ENCODE results near the gene MR1.

DNA sequence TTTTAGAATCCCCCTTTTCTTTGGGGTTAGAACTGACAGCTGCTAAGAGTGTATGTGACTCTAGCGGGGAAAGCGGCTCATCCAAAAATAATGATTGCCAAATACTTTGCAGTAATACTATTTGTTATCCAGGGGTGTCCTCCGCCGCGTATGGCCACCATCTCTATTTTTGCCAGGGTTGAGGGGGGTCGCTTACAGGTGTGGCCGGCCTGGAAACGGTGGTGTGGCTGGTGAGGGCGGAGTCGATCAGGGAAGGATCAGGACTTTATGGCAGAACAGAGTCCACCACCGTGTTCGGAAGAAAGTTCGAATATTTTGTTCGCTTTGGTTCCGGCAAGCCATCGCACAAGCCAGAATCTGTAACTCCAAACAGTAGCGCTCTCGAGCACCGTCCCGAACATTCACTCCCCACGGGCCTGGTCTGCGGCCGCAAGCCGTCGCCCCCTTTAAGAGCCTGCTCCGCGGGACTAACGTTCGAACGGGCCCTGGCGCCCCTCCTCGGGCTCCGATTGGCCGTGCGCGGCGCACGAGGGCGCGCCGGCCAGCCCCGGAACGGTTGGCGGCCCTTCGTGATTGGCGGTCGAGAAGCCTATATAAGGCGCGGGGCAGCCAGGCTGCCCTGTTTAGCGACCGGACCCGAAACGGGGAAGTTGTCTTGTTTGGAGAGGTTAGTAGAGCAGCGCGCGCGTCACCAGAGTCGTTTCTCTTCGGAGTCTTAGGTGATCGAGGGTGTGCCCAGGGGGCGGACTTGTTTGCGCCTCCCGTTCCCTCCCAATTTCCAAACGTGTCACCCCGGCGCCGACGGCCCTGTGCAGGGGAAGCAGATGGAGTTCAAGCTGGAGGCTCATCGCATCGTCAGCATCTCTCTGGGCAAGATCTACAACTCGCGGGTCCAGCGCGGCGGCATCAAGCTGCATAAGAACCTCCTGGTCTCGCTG is 54.6 kb downstream of the MR1 start, which contains the start of gene IER5:
- TF ChIP-seq, protein P1, sequence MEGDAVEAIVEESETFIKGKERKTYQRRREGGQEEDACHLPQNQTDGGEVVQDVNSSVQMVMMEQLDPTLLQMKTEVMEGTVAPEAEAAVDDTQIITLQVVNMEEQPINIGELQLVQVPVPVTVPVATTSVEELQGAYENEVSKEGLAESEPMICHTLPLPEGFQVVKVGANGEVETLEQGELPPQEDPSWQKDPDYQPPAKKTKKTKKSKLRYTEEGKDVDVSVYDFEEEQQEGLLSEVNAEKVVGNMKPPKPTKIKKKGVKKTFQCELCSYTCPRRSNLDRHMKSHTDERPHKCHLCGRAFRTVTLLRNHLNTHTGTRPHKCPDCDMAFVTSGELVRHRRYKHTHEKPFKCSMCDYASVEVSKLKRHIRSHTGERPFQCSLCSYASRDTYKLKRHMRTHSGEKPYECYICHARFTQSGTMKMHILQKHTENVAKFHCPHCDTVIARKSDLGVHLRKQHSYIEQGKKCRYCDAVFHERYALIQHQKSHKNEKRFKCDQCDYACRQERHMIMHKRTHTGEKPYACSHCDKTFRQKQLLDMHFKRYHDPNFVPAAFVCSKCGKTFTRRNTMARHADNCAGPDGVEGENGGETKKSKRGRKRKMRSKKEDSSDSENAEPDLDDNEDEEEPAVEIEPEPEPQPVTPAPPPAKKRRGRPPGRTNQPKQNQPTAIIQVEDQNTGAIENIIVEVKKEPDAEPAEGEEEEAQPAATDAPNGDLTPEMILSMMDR (conservative IDR thresholded peaks at IDR 0.05; ENCODE audit: low read length): no peak
- TF ChIP-seq EZH2phosphoT487 (IDR thresholded peaks at IDR 0.05; ENCODE audit: borderline replicate concordance): no peak
